ENCODE measurements around the gene BRME1. TPM values are rescaled to one million over a fixed set of nuclear protein-coding genes. Genes with fewer than 3 reads are reported as not detected.

The BRME1 gene
- total RNA-seq, 1 donor from 2014 or later, result 3.4 TPM

GRCh38 chr19:13868663-13869062, 37.3 kb downstream of the BRME1 start:
- Mint-ChIP-seq H3K27me3 (ENCODE audit: unreplicated experiment) (peaks cover 23% of the 10 kb centered on the region), H3K4me3 (ENCODE audit: unreplicated experiment) (no peak overlapping the region)

GRCh38 chr19:13866463-13867046, 39.4 kb downstream of the BRME1 start:
- TF ChIP-seq, protein P1, sequence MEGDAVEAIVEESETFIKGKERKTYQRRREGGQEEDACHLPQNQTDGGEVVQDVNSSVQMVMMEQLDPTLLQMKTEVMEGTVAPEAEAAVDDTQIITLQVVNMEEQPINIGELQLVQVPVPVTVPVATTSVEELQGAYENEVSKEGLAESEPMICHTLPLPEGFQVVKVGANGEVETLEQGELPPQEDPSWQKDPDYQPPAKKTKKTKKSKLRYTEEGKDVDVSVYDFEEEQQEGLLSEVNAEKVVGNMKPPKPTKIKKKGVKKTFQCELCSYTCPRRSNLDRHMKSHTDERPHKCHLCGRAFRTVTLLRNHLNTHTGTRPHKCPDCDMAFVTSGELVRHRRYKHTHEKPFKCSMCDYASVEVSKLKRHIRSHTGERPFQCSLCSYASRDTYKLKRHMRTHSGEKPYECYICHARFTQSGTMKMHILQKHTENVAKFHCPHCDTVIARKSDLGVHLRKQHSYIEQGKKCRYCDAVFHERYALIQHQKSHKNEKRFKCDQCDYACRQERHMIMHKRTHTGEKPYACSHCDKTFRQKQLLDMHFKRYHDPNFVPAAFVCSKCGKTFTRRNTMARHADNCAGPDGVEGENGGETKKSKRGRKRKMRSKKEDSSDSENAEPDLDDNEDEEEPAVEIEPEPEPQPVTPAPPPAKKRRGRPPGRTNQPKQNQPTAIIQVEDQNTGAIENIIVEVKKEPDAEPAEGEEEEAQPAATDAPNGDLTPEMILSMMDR (IDR thresholded peaks at IDR 0.05; ENCODE audit: unreplicated experiment), result no peak
- DNase-seq (ENCODE audit: low spot score), result no peak
- H3K9me3 Mint-ChIP-seq (ENCODE audit: unreplicated experiment), result no peaks in the 10 kb centered on the region
- peaks cover 25% of the 10 kb centered on the region for H3K27me3 Mint-ChIP-seq (ENCODE audit: unreplicated experiment)
- H3K36me3 Mint-ChIP-seq (ENCODE audit: low read depth, unreplicated experiment), result peaks cover 10% of the 10 kb centered on the region
- peak overlapping the region; percentile 91 for H3K4me3 Mint-ChIP-seq (ENCODE audit: unreplicated experiment)
- H3K4me1 Mint-ChIP-seq (ENCODE audit: unreplicated experiment), result peaks cover 13% of the 10 kb centered on the region
- peak overlapping the region; percentile 72 for H3K27ac Mint-ChIP-seq (ENCODE audit: unreplicated experiment)

More at GRCh38 chr19:13868663-13869062, 37.3 kb downstream of the BRME1 start:
- peaks cover 10% of the 10 kb centered on the region for H3K36me3 Mint-ChIP-seq (ENCODE audit: low read depth, unreplicated experiment)
- TF ChIP-seq, protein P1 (IDR thresholded peaks at IDR 0.05; ENCODE audit: unreplicated experiment), result no peak
- H3K9me3 Mint-ChIP-seq (ENCODE audit: unreplicated experiment), result no peaks in the 10 kb centered on the region
- no peak for DNase-seq (ENCODE audit: low spot score)
- peaks cover 7% of the 10 kb centered on the region for H3K4me1 Mint-ChIP-seq (ENCODE audit: unreplicated experiment)
- peak overlapping the region; percentile 16 for H3K27ac Mint-ChIP-seq (ENCODE audit: unreplicated experiment)

DNA sequence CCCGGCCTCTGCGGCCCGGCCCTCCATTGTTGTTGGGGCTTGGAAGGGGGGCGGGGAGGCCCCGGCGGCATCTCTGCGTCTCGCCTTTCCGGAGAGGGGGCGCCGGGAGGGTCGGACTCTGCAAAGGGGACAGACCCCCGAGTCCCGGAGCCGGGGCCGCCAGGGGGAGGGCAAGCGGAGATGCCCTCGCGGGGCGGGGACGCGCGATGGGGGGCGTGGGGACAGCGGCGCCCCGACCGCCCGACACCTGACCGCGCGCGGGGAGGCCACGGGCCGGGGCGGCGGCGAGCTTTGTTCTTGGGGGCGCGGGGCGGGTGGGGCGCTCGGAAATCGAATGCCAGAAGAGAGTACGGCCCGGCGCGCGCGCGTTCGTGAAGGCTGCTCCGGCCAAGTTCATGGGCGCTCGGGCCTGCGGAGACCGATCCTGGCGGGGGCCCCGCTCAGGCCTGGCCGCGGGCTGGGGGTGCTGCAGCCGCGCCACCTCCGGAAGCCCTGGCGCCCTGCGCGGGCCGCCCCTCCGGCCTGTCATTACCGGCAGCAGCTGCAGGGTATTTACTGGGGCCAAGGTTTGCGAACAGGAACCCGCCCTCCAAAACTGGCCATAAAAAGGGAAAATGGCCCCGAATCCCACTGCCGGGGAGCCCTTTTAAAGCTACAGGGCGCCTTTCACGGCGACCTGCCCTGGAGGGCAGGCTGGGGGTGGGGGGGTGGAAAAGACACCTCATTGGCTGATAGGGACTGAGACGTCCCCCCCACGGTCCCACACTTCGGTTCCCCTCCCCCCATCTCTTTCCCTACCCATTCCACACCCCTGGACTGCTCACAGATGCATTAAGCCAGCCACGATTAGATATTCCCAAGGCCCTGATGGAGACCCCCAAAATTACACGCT, 40.1 kb downstream of the BRME1 start:
- Mint-ChIP-seq H3K4me1 (ENCODE audit: unreplicated experiment) (peaks cover 15% of the 10 kb centered on the region), H3K27ac (ENCODE audit: unreplicated experiment) (no peak overlapping the region), H3K9me3 (ENCODE audit: unreplicated experiment) (no peaks in the 10 kb centered on the region), H3K27me3 (ENCODE audit: unreplicated experiment) (peaks cover 29% of the 10 kb centered on the region), H3K36me3 (ENCODE audit: low read depth, unreplicated experiment) (peaks cover 10% of the 10 kb centered on the region), H3K4me3 (ENCODE audit: unreplicated experiment) (peak overlapping the region; percentile 91)
- no peak for DNase-seq (ENCODE audit: low spot score)
- TF ChIP-seq, protein P1 (IDR thresholded peaks at IDR 0.05; ENCODE audit: unreplicated experiment), result no peak

GRCh38 chr19:13864667-13865570, 41.0 kb downstream of the BRME1 start:
- DNase-seq (ENCODE audit: low spot score), result no peak
- H3K4me1 Mint-ChIP-seq (ENCODE audit: unreplicated experiment), result peaks cover 15% of the 10 kb centered on the region
- H3K27ac Mint-ChIP-seq (ENCODE audit: unreplicated experiment), result peak overlapping the region; percentile 11
- peaks cover 30% of the 10 kb centered on the region for H3K27me3 Mint-ChIP-seq (ENCODE audit: unreplicated experiment)
- TF ChIP-seq, protein P1 (IDR thresholded peaks at IDR 0.05; ENCODE audit: unreplicated experiment), result no peak
- no peaks in the 10 kb centered on the region for H3K9me3 Mint-ChIP-seq (ENCODE audit: unreplicated experiment)
- peaks cover 10% of the 10 kb centered on the region for H3K36me3 Mint-ChIP-seq (ENCODE audit: low read depth, unreplicated experiment)
- peak overlapping the region; percentile 81 for H3K4me3 Mint-ChIP-seq (ENCODE audit: unreplicated experiment)

Measured in endothelial cell (in vitro differentiated cells).